ENCODE data around the gene COASY.
A peak's percentile ranks its signal among the peaks of the same experiment; 100 is the strongest.
"Not testable (repeated sequence)": the region's sequence is repeated elsewhere in the genome, so short reads cannot be mapped to it uniquely, and the experiment has no call there.

Gene COASY

GRCh38 chr17:42598905-42599304, 37.0 kb downstream of the COASY start:
- Histone ChIP-seq H3K4me3 (ENCODE audit: low read depth, low read length) (no peak overlapping the region), H3K27ac (ENCODE audit: low read depth, low read length) (no peak overlapping the region), H3K79me2 (ENCODE audit: control insufficient read depth, insufficient read depth, low read length, unreplicated experiment) (peaks cover 26% of the 10 kb centered on the region), H3K36me3 (ENCODE audit: insufficient read depth, low read length) (no peaks in the 10 kb centered on the region), H3K27me3 (ENCODE audit: insufficient read depth, low read length) (no peaks in the 10 kb centered on the region), H3K4me1 (ENCODE audit: control insufficient read depth, insufficient read depth, low read length, unreplicated experiment) (peaks cover 3% of the 10 kb centered on the region), H2AFZ (ENCODE audit: low read length, unreplicated experiment) (no peak overlapping the region)

DNA sequence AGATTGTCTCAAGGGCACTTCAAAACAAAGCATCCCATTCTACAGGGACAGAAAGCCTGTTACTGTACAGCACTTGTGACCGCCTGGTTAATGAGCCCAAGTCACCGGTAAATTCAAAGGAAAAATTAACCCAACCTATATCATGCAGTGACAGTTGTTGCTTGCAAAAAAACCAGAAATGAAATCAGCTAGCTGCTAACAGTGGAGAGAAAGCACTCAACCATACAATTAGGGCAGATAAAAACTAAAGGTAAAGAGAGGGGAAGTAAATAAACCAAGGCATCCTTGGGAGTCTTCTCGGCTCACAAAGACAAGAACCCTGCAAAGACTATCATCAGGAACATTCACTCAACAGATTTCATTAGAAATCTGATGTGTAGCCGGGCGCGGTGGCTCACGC, 41.4 kb downstream of the COASY start:
- Histone ChIP-seq H2AFZ (ENCODE audit: low read length, unreplicated experiment) (no peak overlapping the region), H3K79me2 (ENCODE audit: control insufficient read depth, insufficient read depth, low read length, unreplicated experiment) (peaks cover 61% of the 10 kb centered on the region), H3K27me3 (ENCODE audit: insufficient read depth, low read length) (no peaks in the 10 kb centered on the region), H3K27ac (ENCODE audit: low read depth, low read length) (no peak overlapping the region), H3K4me1 (ENCODE audit: control insufficient read depth, insufficient read depth, low read length, unreplicated experiment) (peaks cover 7% of the 10 kb centered on the region), H3K4me3 (ENCODE audit: low read depth, low read length) (no peak overlapping the region), H3K36me3 (ENCODE audit: insufficient read depth, low read length) (no peaks in the 10 kb centered on the region)

DNA sequence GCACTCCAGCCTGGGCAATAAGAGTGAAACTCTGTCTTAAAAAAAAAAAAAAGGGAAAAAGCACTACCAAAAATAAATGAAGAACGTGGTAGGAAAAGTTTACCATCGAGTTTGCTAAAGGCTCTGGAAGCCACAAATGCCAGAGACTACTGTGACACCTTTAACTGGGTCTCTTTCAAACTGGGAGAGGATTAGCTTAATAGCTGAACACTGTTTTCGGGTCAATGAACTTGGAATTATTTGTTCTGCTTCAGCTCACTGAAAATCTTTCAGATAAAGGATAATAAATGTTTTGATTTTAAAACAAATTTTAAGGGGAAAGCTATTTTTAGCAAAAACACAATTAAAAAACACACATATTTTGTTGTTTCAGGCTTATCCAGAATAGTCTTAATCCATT, 45.8 kb downstream of the COASY start:
- no peak overlapping the region for H2AFZ ChIP-seq (ENCODE audit: low read length, unreplicated experiment)
- H3K27ac ChIP-seq (ENCODE audit: low read depth, low read length), result no peak overlapping the region
- peaks cover 64% of the 10 kb centered on the region for H3K79me2 ChIP-seq (ENCODE audit: control insufficient read depth, insufficient read depth, low read length, unreplicated experiment)
- peaks cover 11% of the 10 kb centered on the region for H3K36me3 ChIP-seq (ENCODE audit: insufficient read depth, low read length)
- H3K4me3 ChIP-seq (ENCODE audit: low read depth, low read length), result peak overlapping the region; percentile 98
- no peaks in the 10 kb centered on the region for H3K27me3 ChIP-seq (ENCODE audit: insufficient read depth, low read length)
- H3K4me1 ChIP-seq (ENCODE audit: control insufficient read depth, insufficient read depth, low read length, unreplicated experiment), result peaks cover 3% of the 10 kb centered on the region

DNA sequence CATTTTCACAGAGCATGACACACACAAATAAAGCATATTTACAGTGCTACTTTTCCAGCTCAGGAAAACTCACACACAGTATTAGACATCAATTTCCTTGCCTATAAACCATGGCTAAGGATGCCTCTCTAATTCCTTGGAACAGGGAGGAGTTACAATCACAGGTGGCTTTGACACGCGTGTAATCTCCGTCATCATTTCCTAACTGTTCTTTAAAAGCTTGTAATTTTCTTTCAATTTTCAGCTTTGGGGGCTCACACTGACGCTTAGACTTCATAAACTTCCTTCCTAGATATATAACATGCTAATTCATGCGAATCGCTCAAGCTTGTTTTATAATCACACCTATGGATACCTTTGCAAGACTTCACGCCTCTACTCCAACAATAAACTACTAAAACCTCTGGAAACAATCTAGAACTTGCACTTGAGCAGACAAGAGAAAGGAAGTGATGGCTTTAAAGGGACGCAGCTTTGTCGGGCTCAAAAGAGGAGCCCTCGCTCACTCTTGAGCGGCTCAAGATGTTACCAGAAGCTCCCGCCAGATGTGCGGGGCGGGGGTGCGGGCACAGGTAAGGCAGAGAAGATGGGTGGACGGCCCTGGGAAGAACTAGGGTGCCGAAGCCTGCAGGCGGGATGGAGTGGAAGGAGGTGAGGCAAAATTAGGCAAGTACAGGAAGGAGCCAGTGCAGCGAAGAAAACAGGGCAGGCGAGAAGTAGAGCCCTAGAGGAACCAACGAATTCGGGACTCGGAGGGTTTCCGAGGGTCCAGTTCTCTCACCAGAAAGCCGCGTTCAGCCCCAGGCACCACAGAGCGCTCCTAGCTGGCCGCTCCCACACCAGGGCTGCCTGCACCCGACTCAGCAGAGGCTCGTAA, 46.6 kb downstream of the COASY start:
- Histone ChIP-seq H3K4me1 (ENCODE audit: control insufficient read depth, insufficient read depth, low read length, unreplicated experiment) (peaks cover 3% of the 10 kb centered on the region), H2AFZ (ENCODE audit: low read length, unreplicated experiment) (peak overlapping the region; percentile 56), H3K27me3 (ENCODE audit: insufficient read depth, low read length) (no peaks in the 10 kb centered on the region), H3K79me2 (ENCODE audit: control insufficient read depth, insufficient read depth, low read length, unreplicated experiment) (peaks cover 57% of the 10 kb centered on the region), H3K36me3 (ENCODE audit: insufficient read depth, low read length) (peaks cover 11% of the 10 kb centered on the region), H3K27ac (ENCODE audit: low read depth, low read length) (peak overlapping the region; percentile 40; the same call in 1 of the 2 replicates), H3K4me3 (ENCODE audit: low read depth, low read length) (peak overlapping the region; percentile 98)

DNA sequence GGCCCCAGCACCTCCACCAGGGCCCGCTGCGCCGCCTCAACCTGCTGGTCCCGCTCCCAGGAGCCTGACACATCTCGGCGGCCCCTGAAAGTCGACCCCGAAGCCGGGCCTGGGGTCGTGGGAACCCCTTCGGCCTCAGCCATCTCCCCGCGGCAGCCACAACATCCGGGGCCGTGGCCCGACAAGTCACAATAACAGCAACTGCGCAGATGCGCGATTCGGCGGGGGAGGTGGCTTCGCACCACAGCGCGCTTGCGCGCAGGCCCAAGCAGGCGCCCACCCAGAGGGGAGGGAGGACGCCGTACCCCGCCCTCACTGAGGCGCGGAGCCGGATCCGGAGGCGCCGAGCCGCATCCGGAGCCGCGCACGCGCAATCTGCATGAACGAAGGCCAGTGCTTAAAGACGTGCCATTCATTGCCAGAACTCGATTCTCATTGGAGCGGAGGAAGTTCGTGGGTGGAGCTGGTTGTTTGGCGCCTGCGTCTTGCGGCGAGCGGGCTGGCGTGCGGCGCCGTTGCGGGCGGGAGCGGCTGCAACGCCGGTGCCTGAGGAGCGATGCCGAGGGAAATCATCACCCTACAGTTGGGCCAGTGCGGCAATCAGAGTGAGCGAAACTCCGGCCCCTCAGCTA, 47.4 kb downstream of the COASY start, which contains the start of the genes RETREG3 and TUBG1:
Gene RETREG3 (minus strand): TSS at position 193 of the 632 bp plus-strand sequence. CDS start 50 bp downstream, at position 143.
Gene TUBG1 (plus strand): TSS at position 502 of the 632 bp plus-strand sequence. CDS start 55 bp downstream, at position 557.
- Histone ChIP-seq H3K36me3 (ENCODE audit: insufficient read depth, low read length) (peaks cover 11% of the 10 kb centered on the region), H3K79me2 (ENCODE audit: control insufficient read depth, insufficient read depth, low read length, unreplicated experiment) (peaks cover 54% of the 10 kb centered on the region), H3K4me3 (ENCODE audit: low read depth, low read length) (peak within 1 kb of the TSS; percentile 98), H2AFZ (ENCODE audit: low read length, unreplicated experiment) (peak within 1 kb of the TSS; percentile 56), H3K27me3 (ENCODE audit: insufficient read depth, low read length) (no peaks in the 10 kb centered on the region), H3K27ac (ENCODE audit: low read depth, low read length) (peak within 1 kb of the TSS; percentile 63), H3K4me1 (ENCODE audit: control insufficient read depth, insufficient read depth, low read length, unreplicated experiment) (peaks cover 3% of the 10 kb centered on the region)

GRCh38 chr17:42609814-42610801, 48.2 kb downstream of the COASY start:
- Histone ChIP-seq H3K36me3 (ENCODE audit: insufficient read depth, low read length) (peaks cover 11% of the 10 kb centered on the region), H3K79me2 (ENCODE audit: control insufficient read depth, insufficient read depth, low read length, unreplicated experiment) (peaks cover 49% of the 10 kb centered on the region), H2AFZ (ENCODE audit: low read length, unreplicated experiment) (peak overlapping the region; percentile 20), H3K27ac (ENCODE audit: low read depth, low read length) (peak overlapping the region; percentile 63), H3K4me3 (ENCODE audit: low read depth, low read length) (peak overlapping the region; percentile 98)
- H3K27me3 ChIP-seq (ENCODE audit: insufficient read depth, low read length); H3K4me1 ChIP-seq (ENCODE audit: control insufficient read depth, insufficient read depth, low read length, unreplicated experiment): not testable (repeated sequence)

GRCh38 chr17:42612013-42612412, 50.1 kb downstream of the COASY start:
- no peaks in the 10 kb centered on the region for H3K27me3 ChIP-seq (ENCODE audit: insufficient read depth, low read length)
- peaks cover 3% of the 10 kb centered on the region for H3K4me1 ChIP-seq (ENCODE audit: control insufficient read depth, insufficient read depth, low read length, unreplicated experiment)
- peaks cover 15% of the 10 kb centered on the region for H3K36me3 ChIP-seq (ENCODE audit: insufficient read depth, low read length)
- no peak overlapping the region for H2AFZ ChIP-seq (ENCODE audit: low read length, unreplicated experiment)
- no peak overlapping the region for H3K27ac ChIP-seq (ENCODE audit: low read depth, low read length)
- peaks cover 32% of the 10 kb centered on the region for H3K79me2 ChIP-seq (ENCODE audit: control insufficient read depth, insufficient read depth, low read length, unreplicated experiment)
- H3K4me3 ChIP-seq (ENCODE audit: low read depth, low read length), result no peak overlapping the region

DNA sequence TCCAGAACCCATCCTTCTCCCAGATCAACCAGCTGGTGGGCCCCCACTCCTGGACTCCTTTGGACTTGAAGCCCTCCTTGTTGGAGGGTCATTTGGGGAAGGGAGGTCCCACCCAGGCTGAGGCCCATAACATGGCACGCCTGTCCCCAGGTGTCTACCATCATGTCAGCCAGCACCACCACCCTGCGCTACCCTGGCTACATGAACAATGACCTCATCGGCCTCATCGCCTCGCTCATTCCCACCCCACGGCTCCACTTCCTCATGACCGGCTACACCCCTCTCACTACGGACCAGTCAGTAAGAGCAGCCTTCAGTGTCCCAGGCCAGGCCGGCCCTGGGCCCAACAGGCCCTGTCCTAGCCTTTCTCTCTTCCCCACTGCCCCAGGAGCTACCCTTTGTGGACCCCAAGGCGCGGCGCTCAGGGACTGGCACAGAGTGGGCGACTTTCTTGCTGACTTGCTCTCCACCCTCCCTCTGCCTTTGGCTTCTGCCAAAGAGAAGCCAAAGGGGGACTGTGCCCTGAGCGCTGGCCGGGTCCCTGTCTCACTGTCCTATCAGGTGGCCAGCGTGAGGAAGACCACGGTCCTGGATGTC, 51.8 kb downstream of the COASY start:
- Histone ChIP-seq H3K4me1 (ENCODE audit: control insufficient read depth, insufficient read depth, low read length, unreplicated experiment) (no peaks in the 10 kb centered on the region), H3K27me3 (ENCODE audit: insufficient read depth, low read length) (no peaks in the 10 kb centered on the region), H3K79me2 (ENCODE audit: control insufficient read depth, insufficient read depth, low read length, unreplicated experiment) (peaks cover 16% of the 10 kb centered on the region), H3K4me3 (ENCODE audit: low read depth, low read length) (no peak overlapping the region), H3K36me3 (ENCODE audit: insufficient read depth, low read length) (peaks cover 15% of the 10 kb centered on the region), H2AFZ (ENCODE audit: low read length, unreplicated experiment) (no peak overlapping the region), H3K27ac (ENCODE audit: low read depth, low read length) (no peak overlapping the region)

Measured in ACC112 (cell line).